DND-41 (cell line): Measurements from ENCODE around the gene TMEM132C.

Experiments used
- ATAC-seq: fragments of 200-7000 bp; cut with Tn5 transposase; 3 replicates; pipeline ENCODE4 v1.9.1; 2021; ENCODE audit warnings: low read depth; ENCODE audit not compliant: insufficient read depth
- DNase-seq: peaks from one replicate; pipeline ENCODE4 v3.0.0-alpha.2; 2020
- H2AFZ ChIP-seq: 2 replicates; pipeline ENCODE4 v1.6.0; 2012; ENCODE audit warnings: low read depth, low read length
- H3K27ac ChIP-seq: 2 replicates; pipeline ENCODE4 v1.5.1; 2012; ENCODE audit warnings: low read length, inconsistent platforms
- H3K27me3 ChIP-seq: fragments of 200-600 bp; sonication (generic); 2 replicates; pipeline ENCODE4 v1.6.0; 2012; ENCODE audit warnings: low read length, mild to moderate bottlenecking, inconsistent platforms; ENCODE audit not compliant: insufficient read depth, poor library complexity
- H3K36me3 ChIP-seq: 2 replicates; pipeline ENCODE4 v1.5.1; 2012; ENCODE audit warnings: low read length, inconsistent platforms; ENCODE audit not compliant: insufficient read depth
- H3K4me1 ChIP-seq: 2 replicates; pipeline ENCODE4 v1.5.1; 2012; ENCODE audit warnings: mild to moderate bottlenecking, low read length; ENCODE audit not compliant: insufficient read depth
- H3K4me2 ChIP-seq: 2 replicates; pipeline ENCODE4 v1.6.0; 2012; ENCODE audit warnings: mild to moderate bottlenecking, moderate library complexity, low read length, inconsistent platforms; ENCODE audit not compliant: insufficient read depth
- H3K4me3 ChIP-seq, 2 experiments: fragments of 200-600 bp in 1 of 2; shearing (Covaris generic) in 1 of 2; 2 replicates each; pipeline ENCODE4 v1.5.1; 2012 to 2016; ENCODE audit warnings: inconsistent platforms in 2 of 2, low read length in 2 of 2, mild to moderate bottlenecking in 2 of 2, low read depth in 1 of 2, moderate library complexity in 1 of 2
- H3K79me2 ChIP-seq: 2 replicates; pipeline ENCODE4 v1.6.0; 2012; ENCODE audit warnings: low read length, inconsistent platforms; ENCODE audit not compliant: insufficient read depth
- H3K9ac ChIP-seq: 2 replicates; pipeline ENCODE4 v1.6.0; 2012; ENCODE audit warnings: low read depth, mild to moderate bottlenecking, inconsistent platforms, low read length, moderate library complexity
- H3K9me3 ChIP-seq: 2 replicates; pipeline ENCODE4 v1.5.1; 2012; ENCODE audit warnings: low read length, moderate library complexity, mild to moderate bottlenecking, inconsistent platforms; ENCODE audit not compliant: insufficient read depth, severe bottlenecking
- H4K20me1 ChIP-seq: 2 replicates; pipeline ENCODE4 v1.6.0; 2012; ENCODE audit warnings: low read length; ENCODE audit not compliant: insufficient read depth
- CTCF ChIP-seq: IDR thresholded peaks from 2 replicates; pipeline ENCODE4 v1.5.1; 2012; ENCODE audit warnings: borderline replicate concordance, low read length, moderate library complexity, mild to moderate bottlenecking; ENCODE audit not compliant: poor library complexity, severe bottlenecking; ENCODE audit errors: extremely low read depth
- EZH2 ChIP-seq: IDR thresholded peaks from 3 replicates; pipeline ENCODE4 v1.6.1; 2012; ENCODE audit warnings: borderline replicate concordance, low read depth, mild to moderate bottlenecking, moderate library complexity, low read length, inconsistent platforms; ENCODE audit not compliant: severe bottlenecking

TMEM132C gene

GRCh38 chr12:128755566-128755965 is 488.6 kb downstream of the TMEM132C start:
- Histone ChIP-seq H4K20me1 (no peaks in the 10 kb centered on the region), H3K9ac (no peak overlapping the region), H3K27ac (no peak overlapping the region), H2AFZ (no peak overlapping the region), H3K36me3 (no peaks in the 10 kb centered on the region), H3K79me2 (no peaks in the 10 kb centered on the region), H3K4me2 (no peak overlapping the region), H3K9me3 (no peaks in the 10 kb centered on the region), H3K27me3 (peaks cover 4% of the 10 kb centered on the region), H3K4me1 (no peaks in the 10 kb centered on the region), H3K4me3 (no peak overlapping the region)
- ATAC-seq (no peak), DNase-seq (no peak)
- TF ChIP-seq CTCF (no peak), EZH2 (no peak)
